Stimulated activated CD8-positive, alpha-beta memory T cell treated with anti-CD3 and anti-CD28 coated beads, Interleukin-2, amount 100 ng/mL, for 48 hours (primary cell): ENCODE measurements around the gene FIGN.

Source experiments
- DNase-seq, 2 donors: peaks; one replicate each; pipeline ENCODE4 v3.0.0-alpha.2; 2020; ENCODE audit warnings: low read depth in 2 of 2

FIGN gene

GRCh38 chr2:163709270-163709669, 26.5 kb downstream of the FIGN start:
- no peak for DNase-seq

- no peak for DNase-seq
Measured at GRCh38 chr2:163708265-163708664, 27.5 kb downstream of the FIGN start.

- no peak for DNase-seq
Measured at GRCh38 chr2:163703386-163703785, 32.4 kb downstream of the FIGN start.

GRCh38 chr2:163701399-163702195, 34.2 kb downstream of the FIGN start:
- DNase-seq = no peak

DNA sequence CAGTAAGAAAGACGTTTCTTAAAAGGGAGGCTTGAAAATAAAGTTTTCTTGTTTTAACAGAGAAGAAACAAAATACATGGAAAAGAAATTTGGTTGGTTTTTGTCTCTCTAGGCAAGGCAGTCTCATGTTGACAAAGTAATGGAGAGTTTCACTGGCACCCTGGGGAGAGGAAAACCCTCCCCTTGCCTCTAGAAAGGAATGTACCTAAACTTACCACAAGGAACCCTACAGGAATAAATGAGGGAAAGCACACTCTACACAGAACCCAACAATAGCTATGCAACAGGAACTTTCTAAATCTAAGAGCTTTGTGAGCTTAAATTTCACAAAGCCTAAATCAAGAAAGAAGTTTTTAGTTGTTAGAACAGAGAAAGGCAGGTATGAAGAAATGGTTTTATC, 37.0 kb downstream of the FIGN start:
- DNase-seq = no peak

DNA sequence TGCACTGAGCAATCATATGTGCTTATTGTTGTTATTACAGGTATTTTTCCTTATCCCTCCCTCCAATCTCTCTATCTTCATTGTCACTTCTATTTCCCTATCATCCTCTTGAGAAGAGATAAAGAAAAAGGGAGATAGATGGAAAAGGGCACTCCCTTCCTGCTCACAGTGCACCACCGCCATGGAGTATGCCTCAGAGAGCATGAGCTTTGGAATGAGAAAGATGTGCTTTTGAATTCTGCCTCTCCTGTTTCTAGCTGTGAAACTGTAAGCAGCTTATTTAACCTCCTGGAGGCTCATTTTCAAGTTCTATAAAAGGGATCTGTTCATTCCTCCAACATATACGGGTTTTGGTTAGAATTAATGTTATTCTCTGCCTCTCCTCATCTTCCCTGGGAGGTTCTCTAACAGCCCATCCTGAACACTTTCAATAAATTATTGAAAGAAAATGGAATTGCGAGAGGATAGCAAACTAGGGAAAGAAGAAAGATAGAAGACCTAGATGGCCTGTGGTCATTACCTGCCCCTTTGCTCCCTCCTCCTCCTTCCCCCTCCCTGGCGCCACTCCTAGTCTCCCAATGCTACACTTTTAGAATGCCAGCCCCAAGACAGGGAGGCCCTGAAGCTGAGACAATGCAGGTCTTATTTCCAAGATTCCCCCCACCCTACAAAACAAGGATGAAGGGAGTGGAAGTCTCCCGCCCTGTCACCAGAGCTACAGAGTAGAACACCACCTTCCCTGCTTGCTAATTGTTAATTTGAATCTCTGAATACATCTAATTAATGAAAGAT, 37.8 kb downstream of the FIGN start:
- DNase-seq = no peak

GRCh38 chr2:163697429-163697828, 38.4 kb downstream of the FIGN start:
- no peak for DNase-seq

- DNase-seq = no peak
Measured at GRCh38 chr2:163693484-163693883, 42.3 kb downstream of the FIGN start.

GRCh38 chr2:163692611-163693482, 43.0 kb downstream of the FIGN start:
- no peak for DNase-seq

DNA sequence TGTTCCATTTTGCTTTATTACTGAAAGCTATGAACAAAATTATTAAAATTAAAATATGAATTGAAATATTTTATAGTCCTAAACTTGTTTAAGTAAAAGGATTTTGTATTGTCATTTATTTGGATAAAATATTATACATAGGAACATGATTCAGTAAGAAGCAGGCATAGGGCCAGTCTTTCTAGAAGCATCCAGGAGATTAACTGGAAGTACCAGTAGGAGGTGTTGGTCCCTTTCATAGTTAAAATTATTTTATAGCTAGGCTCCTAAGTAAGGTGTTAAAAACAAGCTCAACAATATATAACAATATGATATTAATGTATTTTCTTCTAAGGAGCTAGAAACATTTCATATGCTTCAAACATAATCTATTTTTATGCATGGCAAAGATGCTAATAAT, 43.7 kb downstream of the FIGN start:
- DNase-seq = no peak

DNA sequence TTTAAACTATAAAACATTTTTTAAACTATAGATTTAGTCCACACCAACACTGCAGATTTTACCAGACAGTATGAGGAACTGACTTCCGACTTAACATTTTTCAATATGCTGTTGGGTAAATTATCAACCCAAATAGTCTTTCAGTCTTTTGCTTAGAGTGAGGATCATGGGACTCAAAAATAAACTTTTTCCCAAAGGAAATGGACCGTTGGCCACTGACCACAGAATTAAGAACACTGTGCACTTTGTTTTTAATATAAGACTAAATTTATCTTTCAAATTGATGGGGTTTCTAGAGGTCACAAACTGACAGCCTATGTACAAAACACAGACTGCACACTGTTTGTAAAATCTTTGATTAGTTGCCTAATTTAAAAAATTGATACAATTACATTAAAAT, 44.9 kb downstream of the FIGN start:
- no peak for DNase-seq

DNA sequence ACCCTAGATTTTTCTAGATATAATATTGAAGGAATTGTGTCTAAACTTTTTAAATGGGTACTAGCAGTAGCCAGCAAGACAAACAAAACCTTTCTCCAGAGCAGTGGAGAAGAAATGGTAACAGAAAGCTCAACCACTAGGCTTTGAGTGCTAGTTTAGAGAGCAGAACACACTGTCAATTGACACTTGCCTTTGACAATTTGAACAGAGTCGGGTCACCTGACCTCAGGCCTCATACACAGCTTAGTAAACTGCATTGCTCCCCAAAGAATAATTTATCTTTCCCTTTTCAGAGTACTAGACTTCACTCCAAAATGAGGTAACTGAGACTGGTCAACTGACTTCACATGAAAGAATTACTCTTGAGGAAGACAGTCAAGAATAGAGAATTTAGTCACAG, 48.6 kb downstream of the FIGN start:
- no peak for DNase-seq

- DNase-seq = no peak
Measured at GRCh38 chr2:163686289-163686688, 49.5 kb downstream of the FIGN start.

- DNase-seq = no peak
Measured at GRCh38 chr2:163682695-163683094, 53.1 kb downstream of the FIGN start.

GRCh38 chr2:163681745-163682144, 54.1 kb downstream of the FIGN start:
- DNase-seq = no peak

- DNase-seq = no peak
Measured at GRCh38 chr2:163675388-163675787, 60.4 kb downstream of the FIGN start.

- no peak for DNase-seq
Measured at GRCh38 chr2:163673522-163673921, 62.3 kb downstream of the FIGN start.

GRCh38 chr2:163670929-163671328, 64.9 kb downstream of the FIGN start:
- DNase-seq = no peak

- no peak for DNase-seq
Measured at GRCh38 chr2:163669506-163669905, 66.3 kb downstream of the FIGN start.

DNA sequence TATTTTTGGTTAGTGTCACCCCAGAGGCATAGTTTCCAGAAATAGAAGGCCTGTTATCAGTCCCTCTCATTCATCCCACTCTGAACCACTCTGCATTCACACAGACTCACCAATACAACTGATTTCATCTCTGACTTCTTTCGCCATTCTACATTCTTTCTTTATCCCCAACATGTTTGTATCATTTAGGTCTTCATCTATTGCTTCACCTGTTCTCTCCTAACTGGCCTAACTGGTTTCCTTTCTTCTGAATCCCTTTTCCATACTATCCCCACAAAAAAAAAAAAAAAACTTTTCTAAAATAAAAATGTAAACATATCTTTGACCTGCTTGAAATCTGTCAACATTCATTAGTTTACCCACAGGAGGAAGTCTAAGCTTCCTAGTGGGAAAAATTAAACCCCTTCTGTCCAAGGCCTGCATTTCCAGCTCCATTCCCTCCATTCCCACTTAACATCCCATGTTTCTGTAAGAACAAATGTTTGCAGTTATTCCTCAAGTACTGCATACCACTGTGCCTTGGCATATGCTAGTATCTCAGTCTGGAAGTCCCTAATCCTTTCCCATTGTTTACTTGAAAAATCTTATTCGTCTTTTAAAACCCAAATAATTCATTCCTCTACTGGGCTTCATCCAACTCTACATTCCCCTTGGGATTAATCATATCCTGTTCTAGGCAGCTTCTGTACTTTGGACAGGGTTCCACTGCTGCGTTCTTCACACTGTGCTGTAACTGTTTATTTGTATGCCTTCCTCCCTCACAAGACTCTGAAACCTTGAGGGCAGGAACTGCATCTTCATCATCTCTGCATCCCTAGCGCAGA, 68.5 kb downstream of the FIGN start:
- DNase-seq = no peak

GRCh38 chr2:163665817-163666216, 70.0 kb downstream of the FIGN start:
- no peak for DNase-seq
